ENCODE results near the gene KRTAP24-1.
A peak's percentile ranks its signal among the peaks of the same experiment; 100 is the strongest.

The KRTAP24-1 gene

DNA sequence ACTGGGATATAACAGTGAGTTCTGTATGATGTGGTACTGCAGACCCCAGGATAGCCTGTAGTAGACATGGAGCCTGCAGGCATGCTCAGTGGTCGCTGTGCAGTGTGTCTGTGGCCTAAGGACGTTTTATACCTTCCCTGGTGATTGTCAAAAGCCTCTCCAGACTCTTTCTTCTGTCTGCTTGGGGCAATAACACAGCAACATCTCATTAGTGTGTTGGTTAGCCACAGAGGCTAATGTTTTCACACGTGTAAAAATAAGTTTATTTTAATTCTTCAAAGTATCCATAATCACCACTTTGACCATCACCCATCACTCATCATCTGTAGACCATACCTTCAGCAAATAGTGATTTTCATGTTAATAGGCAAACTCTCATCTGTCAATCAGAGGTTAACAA is at the start of gene KRTAP24-1:
KRTAP24-1 (minus strand) TSS at position 101 of the 400 bp plus-strand sequence; CDS start at position 83, 18 bp downstream.
- H3K27ac ChIP-seq: no peak within 1 kb of the TSS
- TF ChIP-seq CTCF (conservative IDR thresholded peaks at IDR 0.05): no peak

DNA sequence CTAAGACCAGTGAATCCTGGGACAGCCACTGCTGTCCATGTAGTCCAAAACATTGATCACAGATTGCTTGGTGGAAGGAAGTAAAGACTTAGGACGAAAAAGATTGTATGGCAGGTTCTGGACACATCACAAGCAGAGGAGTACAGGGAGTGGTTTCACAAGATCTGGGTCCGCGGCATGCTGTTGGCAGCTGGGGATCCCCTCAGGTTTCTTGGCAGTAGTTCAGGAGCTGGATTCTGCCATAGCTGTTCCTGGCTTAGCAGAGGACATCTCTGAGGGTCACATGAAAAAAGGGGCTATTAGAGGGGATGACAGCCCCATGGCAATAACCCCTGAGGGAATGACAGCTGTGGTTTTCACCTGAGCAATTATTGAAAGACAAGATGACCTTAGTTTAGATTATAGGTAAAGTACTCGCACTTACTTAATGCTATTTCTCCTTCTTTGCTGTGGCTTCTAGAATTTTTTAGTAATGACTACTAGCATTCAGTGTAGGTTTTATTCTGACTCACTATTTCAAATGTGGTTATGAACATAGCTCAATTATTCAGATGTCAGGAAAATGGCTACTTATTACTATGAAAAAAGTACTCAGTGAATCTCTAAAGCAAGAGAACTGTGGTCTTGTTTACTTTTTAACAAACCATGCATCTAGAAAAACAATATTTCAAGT is 46.6 kb upstream of the KRTAP24-1 start:
- no peak overlapping the region for H3K27ac ChIP-seq
- no peak for TF ChIP-seq CTCF (conservative IDR thresholded peaks at IDR 0.05)

- no peak for TF ChIP-seq CTCF (conservative IDR thresholded peaks at IDR 0.05)
- no peak overlapping the region for H3K27ac ChIP-seq
Measured at GRCh38 chr21:30326390-30326789, 43.6 kb upstream of the KRTAP24-1 start.

GRCh38 chr21:30320215-30320614 is 37.5 kb upstream of the KRTAP24-1 start, which contains the start of gene KRTAP26-1:
Gene KRTAP26-1 (minus strand): TSS chr21:30320315. CDS start chr21:30320035, 280 bp downstream.
- TF ChIP-seq CTCF (conservative IDR thresholded peaks at IDR 0.05): no peak
- H3K27ac ChIP-seq: no peak within 1 kb of the TSS

DNA sequence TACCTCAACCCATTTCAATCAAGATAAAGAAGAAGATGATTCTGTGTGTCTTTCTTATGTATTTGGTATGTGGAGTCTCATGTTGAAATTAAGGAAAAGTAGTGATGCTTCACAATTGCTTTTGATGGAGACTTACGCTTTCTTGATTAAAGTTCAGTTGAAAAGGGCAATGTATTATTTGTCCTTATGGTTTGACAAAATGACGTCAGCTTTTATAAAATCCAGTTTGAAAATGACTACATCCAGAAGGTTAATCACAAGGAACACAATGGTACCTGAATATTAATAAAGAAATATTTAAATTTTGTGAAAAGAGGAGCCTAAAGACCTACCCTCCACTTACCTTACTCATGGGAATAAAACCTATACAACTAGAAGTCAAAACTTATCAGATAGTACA is 33.0 kb upstream of the KRTAP24-1 start:
- H3K27ac ChIP-seq: no peak overlapping the region
- TF ChIP-seq CTCF (conservative IDR thresholded peaks at IDR 0.05): no peak

DNA sequence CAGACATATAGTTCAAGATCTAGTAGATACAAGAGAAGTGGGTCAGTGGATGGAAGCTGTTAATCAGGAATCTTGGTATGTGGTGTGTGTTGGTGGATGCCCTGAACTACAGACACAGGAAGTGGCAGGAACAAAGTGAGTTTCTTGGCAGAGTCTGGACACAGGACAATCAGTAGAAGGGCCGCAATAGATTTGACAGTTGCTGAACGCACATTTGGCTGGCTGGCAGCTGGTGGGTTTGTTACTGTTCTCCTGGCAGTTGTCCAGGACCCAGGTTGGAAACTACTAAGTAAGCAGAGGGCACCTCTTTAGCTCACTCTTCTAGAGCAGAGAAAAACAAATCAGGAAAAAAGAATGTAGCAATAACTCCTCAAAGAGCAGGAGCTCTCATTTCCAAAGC is 24.1 kb upstream of the KRTAP24-1 start:
- TF ChIP-seq CTCF (conservative IDR thresholded peaks at IDR 0.05): no peak
- peak overlapping the region; percentile 58 for H3K27ac ChIP-seq

- no peak for TF ChIP-seq CTCF (conservative IDR thresholded peaks at IDR 0.05)
Measured at GRCh38 chr21:30305136-30305535, 22.4 kb upstream of the KRTAP24-1 start.

More at GRCh38 chr21:30305136-30305535, 22.4 kb upstream of the KRTAP24-1 start:
- no peak overlapping the region for H3K27ac ChIP-seq

Data from VCaP (cell line).